Hepatocyte (in vitro differentiated cells): ENCODE measurements around the gene SNTG2.

Experiments used
- EZH2 ChIP-seq: fragments of 200-600 bp; sonication (generic); IDR thresholded peaks from 2 replicates; pipeline ENCODE4 v1.6.1; 2016; ENCODE audit warnings: antibody characterized with exemption, mild to moderate bottlenecking, borderline replicate concordance
- EZH2phosphoT487 ChIP-seq: fragments of 200-600 bp; sonication (generic); IDR thresholded peaks from one replicate; pipeline ENCODE4 v1.6.1; 2018; ENCODE audit warnings: antibody characterized with exemption, mild to moderate bottlenecking, low read depth, moderate library complexity; ENCODE audit not compliant: unreplicated experiment, severe bottlenecking
- TF ChIP-seq, protein P1 (sequence below): fragments of 200-600 bp; sonication (generic); IDR thresholded peaks from 2 replicates; pipeline ENCODE4 v1.5.1; 2016; ENCODE audit warnings: antibody characterized with exemption, mild to moderate bottlenecking; ENCODE audit not compliant: poor library complexity

DNA sequence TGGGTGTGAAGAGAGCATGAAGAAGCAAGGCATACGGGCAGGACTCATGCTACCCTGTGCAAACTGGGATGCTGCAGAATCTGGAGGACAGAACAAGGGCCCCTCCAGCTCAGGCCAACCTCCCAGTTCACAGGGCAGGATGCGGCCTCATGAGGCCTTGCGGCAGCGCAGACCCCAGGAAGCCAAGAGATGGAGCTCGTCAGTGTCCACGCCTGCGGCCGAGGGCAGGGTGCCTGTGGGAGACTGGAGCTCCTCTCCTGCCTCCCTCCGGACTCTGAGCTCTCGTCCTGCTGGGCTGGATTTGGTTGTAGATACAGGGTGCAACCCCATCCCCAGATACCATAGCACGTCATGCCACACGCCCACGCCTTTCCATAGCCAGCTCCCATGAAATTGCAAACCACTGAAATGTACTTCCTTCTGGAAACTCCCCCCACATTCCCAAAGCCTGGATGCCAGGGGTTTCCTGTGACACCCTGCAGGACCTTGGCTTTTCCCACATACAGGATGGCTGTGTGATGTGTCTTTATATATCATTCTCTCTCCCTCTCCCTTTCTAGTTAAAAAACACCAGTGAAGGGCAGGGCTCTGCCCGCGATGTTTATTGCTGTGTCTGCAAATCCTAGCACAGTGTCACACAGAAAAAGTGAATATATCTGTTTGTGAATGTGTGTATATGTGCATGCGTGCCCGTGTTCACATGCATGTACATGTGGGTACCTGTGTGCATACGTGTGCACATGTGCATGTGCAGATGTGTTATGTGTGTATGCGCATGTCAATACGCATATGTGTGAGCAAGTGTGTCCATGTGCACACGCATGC lies 12.3 kb upstream of the SNTG2 start:
- TF ChIP-seq, protein P1, sequence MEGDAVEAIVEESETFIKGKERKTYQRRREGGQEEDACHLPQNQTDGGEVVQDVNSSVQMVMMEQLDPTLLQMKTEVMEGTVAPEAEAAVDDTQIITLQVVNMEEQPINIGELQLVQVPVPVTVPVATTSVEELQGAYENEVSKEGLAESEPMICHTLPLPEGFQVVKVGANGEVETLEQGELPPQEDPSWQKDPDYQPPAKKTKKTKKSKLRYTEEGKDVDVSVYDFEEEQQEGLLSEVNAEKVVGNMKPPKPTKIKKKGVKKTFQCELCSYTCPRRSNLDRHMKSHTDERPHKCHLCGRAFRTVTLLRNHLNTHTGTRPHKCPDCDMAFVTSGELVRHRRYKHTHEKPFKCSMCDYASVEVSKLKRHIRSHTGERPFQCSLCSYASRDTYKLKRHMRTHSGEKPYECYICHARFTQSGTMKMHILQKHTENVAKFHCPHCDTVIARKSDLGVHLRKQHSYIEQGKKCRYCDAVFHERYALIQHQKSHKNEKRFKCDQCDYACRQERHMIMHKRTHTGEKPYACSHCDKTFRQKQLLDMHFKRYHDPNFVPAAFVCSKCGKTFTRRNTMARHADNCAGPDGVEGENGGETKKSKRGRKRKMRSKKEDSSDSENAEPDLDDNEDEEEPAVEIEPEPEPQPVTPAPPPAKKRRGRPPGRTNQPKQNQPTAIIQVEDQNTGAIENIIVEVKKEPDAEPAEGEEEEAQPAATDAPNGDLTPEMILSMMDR: no peak
- TF ChIP-seq EZH2phosphoT487 (no peak), EZH2 (no peak)
